Activated B cell treated with CpG ODN at 0.5 μM for 24 hours (primary cell): ENCODE data around the gene IL17B. TPM values are rescaled to one million over a fixed set of nuclear protein-coding genes. Genes with fewer than 3 reads are reported as not detected.

Experiments
- ATAC-seq: fragments of 200-7000 bp; cut with Tn5 transposase; one replicate; pipeline ENCODE4 v1.10.0; 2021; ENCODE audit warnings: low read depth, mild to moderate bottlenecking, moderate library complexity
- CTCF ChIA-PET: fragments of 350-600 bp; sonication (Branson Sonifier 250); formaldehyde crosslinking; loops from one replicate; lab custom pipeline; 2021; ENCODE audit warnings: antibody characterized with exemption; lab: Charles Lee
- POLR2A ChIA-PET: fragments of 350-600 bp; sonication (Branson Sonifier 250); formaldehyde crosslinking; loops from one replicate; lab custom pipeline; 2021; ENCODE audit warnings: antibody characterized with exemption; lab: Charles Lee
- DNase-seq: peaks from one replicate; pipeline ENCODE4 v3.0.0; 2022
- H3K27ac Mint-ChIP-seq: one replicate; pipeline ENCODE4 v1.8.0; 2020; ENCODE audit warnings: mixed read lengths
- H3K27me3 Mint-ChIP-seq: one replicate; pipeline ENCODE4 v1.8.0; 2021; ENCODE audit warnings: mixed read lengths
- H3K36me3 Mint-ChIP-seq: one replicate; pipeline ENCODE4 v1.8.0; 2021; ENCODE audit warnings: low read depth, mixed read lengths
- H3K4me1 Mint-ChIP-seq: one replicate; pipeline ENCODE4 v1.8.0; 2021; ENCODE audit warnings: mixed read lengths
- H3K4me3 Mint-ChIP-seq: one replicate; pipeline ENCODE4 v1.8.0; 2020; ENCODE audit warnings: mild to moderate bottlenecking, mixed read lengths
- H3K9me3 Mint-ChIP-seq: one replicate; pipeline ENCODE4 v1.8.0; 2020; ENCODE audit warnings: mixed read lengths
- intact Hi-C: fragments of 100-400 bp; cut with micrococcal nuclease; formaldehyde crosslinking; loops from one replicate; pipeline ENCODE4 v1.15.1; 2024
- total RNA-seq: library from RNA; stranded (reverse); gene quantifications from 2 replicates; pipeline ENCODE4 v1.2.3, GENCODE V29; 2022
- TF ChIP-seq, protein P1 (sequence below): fragments of 200-600 bp; IDR thresholded peaks from one replicate; pipeline ENCODE4 v1.8.0; 2022; ENCODE audit warnings: antibody characterized with exemption, mild to moderate bottlenecking

The IL17B gene
- total RNA-seq, 1 donor from 2014 or later = not detected

GRCh38 chr5:149389552-149390495 is 10.7 kb upstream of the IL17B start:
- no peak overlapping the region for H3K27ac Mint-ChIP-seq
- TF ChIP-seq, protein P1, sequence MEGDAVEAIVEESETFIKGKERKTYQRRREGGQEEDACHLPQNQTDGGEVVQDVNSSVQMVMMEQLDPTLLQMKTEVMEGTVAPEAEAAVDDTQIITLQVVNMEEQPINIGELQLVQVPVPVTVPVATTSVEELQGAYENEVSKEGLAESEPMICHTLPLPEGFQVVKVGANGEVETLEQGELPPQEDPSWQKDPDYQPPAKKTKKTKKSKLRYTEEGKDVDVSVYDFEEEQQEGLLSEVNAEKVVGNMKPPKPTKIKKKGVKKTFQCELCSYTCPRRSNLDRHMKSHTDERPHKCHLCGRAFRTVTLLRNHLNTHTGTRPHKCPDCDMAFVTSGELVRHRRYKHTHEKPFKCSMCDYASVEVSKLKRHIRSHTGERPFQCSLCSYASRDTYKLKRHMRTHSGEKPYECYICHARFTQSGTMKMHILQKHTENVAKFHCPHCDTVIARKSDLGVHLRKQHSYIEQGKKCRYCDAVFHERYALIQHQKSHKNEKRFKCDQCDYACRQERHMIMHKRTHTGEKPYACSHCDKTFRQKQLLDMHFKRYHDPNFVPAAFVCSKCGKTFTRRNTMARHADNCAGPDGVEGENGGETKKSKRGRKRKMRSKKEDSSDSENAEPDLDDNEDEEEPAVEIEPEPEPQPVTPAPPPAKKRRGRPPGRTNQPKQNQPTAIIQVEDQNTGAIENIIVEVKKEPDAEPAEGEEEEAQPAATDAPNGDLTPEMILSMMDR = no peak
- no peak for DNase-seq

GRCh38 chr5:149388498-149389190 is 9.6 kb upstream of the IL17B start:
- H3K27me3 Mint-ChIP-seq = peaks cover 3% of the 10 kb centered on the region
- H3K4me1 Mint-ChIP-seq = no peaks in the 10 kb centered on the region
- DNase-seq (no peak), ATAC-seq (no peak)
- H3K9me3 Mint-ChIP-seq = no peaks in the 10 kb centered on the region
- ChIA-PET POLR2A (no interaction called here), CTCF (no interaction called here)
- H3K27ac Mint-ChIP-seq = no peak overlapping the region
- intact Hi-C loops = no loop called here
- H3K36me3 Mint-ChIP-seq = no peaks in the 10 kb centered on the region
- TF ChIP-seq, protein P1 = no peak
- H3K4me3 Mint-ChIP-seq = no peak overlapping the region

More at GRCh38 chr5:149389552-149390495, 10.7 kb upstream of the IL17B start:
- intact Hi-C loops = no loop called here
- ATAC-seq = no peak
- no peaks in the 10 kb centered on the region for H3K4me1 Mint-ChIP-seq
- no peak overlapping the region for H3K4me3 Mint-ChIP-seq
- no peaks in the 10 kb centered on the region for H3K36me3 Mint-ChIP-seq
- H3K9me3 Mint-ChIP-seq = no peaks in the 10 kb centered on the region
- CTCF ChIA-PET = no interaction called here
- H3K27me3 Mint-ChIP-seq = peaks cover 3% of the 10 kb centered on the region
- POLR2A ChIA-PET = no interaction called here

DNA sequence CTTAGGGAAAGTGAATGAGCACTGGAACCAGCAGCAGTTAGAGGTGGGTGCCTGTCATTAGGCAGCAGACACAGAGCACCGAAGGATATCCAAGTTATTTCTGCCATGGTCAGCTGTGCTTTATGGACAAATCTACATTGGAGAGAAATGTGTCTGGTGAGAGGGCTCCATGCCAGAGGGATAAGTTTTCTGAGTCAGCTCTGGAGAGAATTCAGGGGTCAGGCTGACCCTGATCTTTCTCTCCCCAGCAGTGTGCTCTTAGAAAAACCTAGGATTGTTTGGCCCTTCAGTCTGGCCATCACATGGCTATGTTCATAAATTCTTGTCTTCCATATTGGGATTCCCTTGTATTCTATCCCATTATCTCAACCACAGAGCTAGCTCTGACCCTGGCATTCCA is 8.9 kb upstream of the IL17B start:
- H3K27me3 Mint-ChIP-seq = peaks cover 3% of the 10 kb centered on the region
- ChIA-PET CTCF (no interaction called here), POLR2A (no interaction called here)
- H3K36me3 Mint-ChIP-seq = no peaks in the 10 kb centered on the region
- no peak overlapping the region for H3K4me3 Mint-ChIP-seq
- no peaks in the 10 kb centered on the region for H3K9me3 Mint-ChIP-seq
- intact Hi-C loops = loop anchor here (1.0 kb wide), 1 partner anchor 230 kb away; no protein-coding TSS in a partner anchor
- H3K27ac Mint-ChIP-seq = no peak overlapping the region
- DNase-seq = no peak
- H3K4me1 Mint-ChIP-seq = no peaks in the 10 kb centered on the region
- TF ChIP-seq, protein P1 = no peak
- ATAC-seq = no peak

DNA sequence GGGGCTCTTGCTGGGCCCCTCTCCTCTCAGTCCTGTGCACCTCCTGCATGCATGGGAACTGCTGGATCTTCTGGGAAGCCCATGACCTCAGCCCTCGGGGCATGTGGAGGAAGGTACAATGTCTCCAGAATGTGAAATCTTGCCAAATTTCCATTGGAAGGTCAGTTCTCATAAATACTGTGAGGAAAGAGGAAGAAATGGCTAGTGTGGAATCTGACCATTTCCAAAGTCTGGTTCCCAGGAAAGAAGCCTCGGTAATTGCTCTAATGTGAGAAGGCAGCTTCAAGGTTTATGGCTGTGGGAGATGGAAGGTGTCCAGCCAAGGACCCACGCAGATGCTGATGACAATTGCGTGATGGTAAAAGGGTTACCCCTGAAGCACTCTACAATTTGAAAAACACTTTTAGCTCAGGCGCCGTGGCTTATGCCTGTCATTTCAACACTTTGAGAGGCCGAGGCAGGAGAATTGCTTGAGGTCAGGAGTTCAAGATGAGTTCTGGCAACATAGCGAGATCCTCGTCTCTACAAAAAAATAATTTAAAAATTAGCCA is 8.1 kb upstream of the IL17B start:
- TF ChIP-seq, protein P1 = no peak
- ChIA-PET POLR2A (no interaction called here), CTCF (interaction anchor here (1.5 to 1.7 kb wide), 2 partner anchors 18 to 178 kb away, joined by 3 to 8 read pairs; no protein-coding TSS in a partner anchor)
- Mint-ChIP-seq H3K27me3 (peaks cover 3% of the 10 kb centered on the region), H3K4me3 (no peak overlapping the region), H3K4me1 (no peaks in the 10 kb centered on the region), H3K36me3 (no peaks in the 10 kb centered on the region), H3K9me3 (no peaks in the 10 kb centered on the region), H3K27ac (no peak overlapping the region)
- intact Hi-C loops = loop anchor here (1.0 kb wide), 1 partner anchor 231 kb away; no protein-coding TSS in a partner anchor
- ATAC-seq (no peak), DNase-seq (no peak)
